Calu3 (cell line): Measurements from ENCODE around the gene ARMC12. TPM values are rescaled to one million over a fixed set of nuclear protein-coding genes. Genes with fewer than 3 reads are reported as not detected.

Source experiments
- BruUV-seq: library from RNA; stranded (reverse); fragments of 400-500 nt; replicated peaks from 2 replicates; lab custom pipeline; 2021; lab: Mats Ljungman, UMichigan
- CTCF ChIA-PET: fragments of 300-600 bp; sonication (Branson Sonifier 250); formaldehyde crosslinking; loops from one replicate; lab custom pipeline; 2022; ENCODE audit warnings: antibody characterized with exemption; lab: Charles Lee
- DNase-seq: peaks from one replicate; pipeline ENCODE4 v3.0.0; 2022
- H3K27ac Mint-ChIP-seq: one replicate; pipeline ENCODE4 v1.8.0; 2022; ENCODE audit warnings: mixed read lengths; ENCODE audit not compliant: unreplicated experiment
- H3K27me3 Mint-ChIP-seq: one replicate; pipeline ENCODE4 v1.8.0; 2022; ENCODE audit warnings: mixed read lengths; ENCODE audit not compliant: unreplicated experiment
- H3K36me3 Mint-ChIP-seq: one replicate; pipeline ENCODE4 v1.8.0; 2022; ENCODE audit warnings: mild to moderate bottlenecking, moderate library complexity, mixed read lengths; ENCODE audit not compliant: insufficient read depth, unreplicated experiment
- H3K4me1 Mint-ChIP-seq: one replicate; pipeline ENCODE4 v1.8.0; 2022; ENCODE audit warnings: mild to moderate bottlenecking, low read depth, mixed read lengths; ENCODE audit not compliant: unreplicated experiment
- H3K4me3 Mint-ChIP-seq: one replicate; pipeline ENCODE4 v1.8.0; 2022; ENCODE audit warnings: mild to moderate bottlenecking, low read depth, moderate library complexity, mixed read lengths; ENCODE audit not compliant: unreplicated experiment
- H3K9me3 Mint-ChIP-seq: one replicate; pipeline ENCODE4 v1.8.0; 2022; ENCODE audit warnings: low read depth, mixed read lengths; ENCODE audit not compliant: unreplicated experiment
- CTCF ChIP-seq: fragments of 200-600 bp; IDR thresholded peaks from one replicate; pipeline ENCODE4 v1.8.0; 2022; ENCODE audit warnings: antibody characterized with exemption; ENCODE audit not compliant: unreplicated experiment
- intact Hi-C: fragments of 100-400 bp; cut with micrococcal nuclease; formaldehyde crosslinking; loops from one replicate; pipeline ENCODE4 v1.10.0; 2022; ENCODE audit not compliant: unreplicated experiment
- total RNA-seq: library from RNA; stranded (reverse); gene quantifications from 2 replicates; pipeline ENCODE4 v1.2.3, GENCODE V29; 2022

Gene ARMC12
- total RNA-seq, 1 experiment from 2014 or later: not detected

- no peak overlapping the region for H3K27ac Mint-ChIP-seq
- H3K4me3 Mint-ChIP-seq: no peak overlapping the region
- BruUV-seq: no TSS peak
- no peaks in the 10 kb centered on the region for H3K27me3 Mint-ChIP-seq
- H3K4me1 Mint-ChIP-seq: peaks cover 7% of the 10 kb centered on the region
- CTCF ChIA-PET: interaction anchor here (1.2 to 2.9 kb wide), 6 partner anchors 20 to 214 kb away, joined by 3 to 28 read pairs (median 10); no protein-coding TSS in a partner anchor
- no peak for TF ChIP-seq CTCF
- peaks cover 10% of the 10 kb centered on the region for H3K36me3 Mint-ChIP-seq
- H3K9me3 Mint-ChIP-seq: no peaks in the 10 kb centered on the region
- intact Hi-C loops: loop anchor here (5.0 kb wide), 2 partner anchors 48 to 133 kb away; partner anchors contain the start of gene FKBP5
- no peak for DNase-seq
Measured at GRCh38 chr6:35735452-35735851, 1.4 kb upstream of the ARMC12 start.

GRCh38 chr6:35736253-35736894 lies 458 bp upstream of the ARMC12 start:
- H3K27me3 Mint-ChIP-seq: no peaks in the 10 kb centered on the region

GRCh38 chr6:35737413-35738211 lies 780 bp downstream of the ARMC12 start:
- Mint-ChIP-seq H3K27ac (no peak overlapping the region), H3K27me3 (no peaks in the 10 kb centered on the region), H3K4me3 (no peak overlapping the region), H3K36me3 (no peaks in the 10 kb centered on the region), H3K4me1 (peaks cover 9% of the 10 kb centered on the region), H3K9me3 (no peaks in the 10 kb centered on the region)
- TF ChIP-seq CTCF: no peak
- peak; percentile 27 for DNase-seq
- no TSS peak for BruUV-seq
- intact Hi-C loops: loop anchor here (1.0 to 5.0 kb wide), 4 partner anchors 50 to 215 kb away; partner anchors contain the start of gene FKBP5
- CTCF ChIA-PET: interaction anchor here (0.6 to 2.9 kb wide), 12 partner anchors 9 to 440 kb away, joined by 3 to 28 read pairs (median 3); no protein-coding TSS in a partner anchor

More at GRCh38 chr6:35736253-35736894, 458 bp upstream of the ARMC12 start:
- BruUV-seq: no TSS peak
- no peak overlapping the region for H3K27ac Mint-ChIP-seq
- H3K4me3 Mint-ChIP-seq: no peak overlapping the region
- CTCF ChIA-PET: interaction anchor here (1.0 to 2.9 kb wide), 11 partner anchors 8 to 215 kb away, joined by 3 to 28 read pairs (median 4); no protein-coding TSS in a partner anchor
- H3K4me1 Mint-ChIP-seq: peaks cover 7% of the 10 kb centered on the region
- no peaks in the 10 kb centered on the region for H3K9me3 Mint-ChIP-seq
- intact Hi-C loops: loop anchor here (5.0 kb wide), 2 partner anchors 49 to 134 kb away; partner anchors contain the start of gene FKBP5
- DNase-seq: peak; percentile 85
- peak; percentile 90 for TF ChIP-seq CTCF
- H3K36me3 Mint-ChIP-seq: peaks cover 7% of the 10 kb centered on the region
